GM18868 (cell line): Measurements from ENCODE around the gene ZNF778.
"Not testable (repeated sequence)": the region's sequence is repeated elsewhere in the genome, so short reads cannot be mapped to it uniquely, and the experiment has no call there.

Experiments
- ATAC-seq: cut with Tn5 transposase; IDR thresholded peaks from one replicate; pipeline ENCODE4 v1.9.1; 2021; ENCODE audit warnings: mild to moderate bottlenecking, moderate library complexity; ENCODE audit not compliant: unreplicated experiment

ZNF778 gene

DNA sequence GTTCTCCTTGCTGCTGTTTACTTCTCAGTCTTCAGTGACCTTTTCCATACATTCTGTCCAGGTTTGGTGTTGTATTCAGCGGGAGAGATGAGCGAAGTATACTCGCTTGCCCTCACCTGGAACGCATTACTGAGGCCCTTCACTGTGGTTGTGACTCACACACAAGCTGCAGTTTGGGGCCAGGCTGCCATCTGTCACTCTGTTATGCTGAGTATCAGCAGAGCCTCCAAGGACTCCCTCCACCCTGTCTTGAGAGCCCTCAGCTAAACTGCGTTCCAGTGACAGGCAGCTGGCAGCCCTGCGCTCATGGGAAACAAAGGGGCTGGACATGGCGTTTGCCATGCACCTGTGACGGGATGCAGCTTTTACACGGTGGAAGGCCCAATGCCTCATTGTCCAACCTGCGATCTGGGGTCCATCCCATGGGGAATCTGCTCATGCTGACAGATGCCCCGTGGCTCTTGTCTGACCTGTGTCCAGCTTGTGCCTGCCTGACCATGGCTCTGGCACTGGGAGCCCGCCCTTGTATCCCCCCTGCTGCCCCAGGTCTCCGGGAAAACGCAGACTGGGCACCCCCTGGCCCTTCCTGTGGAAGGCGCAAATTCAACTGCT is 6.5 kb upstream of the ZNF778 start:
- ATAC-seq, result no peak

DNA sequence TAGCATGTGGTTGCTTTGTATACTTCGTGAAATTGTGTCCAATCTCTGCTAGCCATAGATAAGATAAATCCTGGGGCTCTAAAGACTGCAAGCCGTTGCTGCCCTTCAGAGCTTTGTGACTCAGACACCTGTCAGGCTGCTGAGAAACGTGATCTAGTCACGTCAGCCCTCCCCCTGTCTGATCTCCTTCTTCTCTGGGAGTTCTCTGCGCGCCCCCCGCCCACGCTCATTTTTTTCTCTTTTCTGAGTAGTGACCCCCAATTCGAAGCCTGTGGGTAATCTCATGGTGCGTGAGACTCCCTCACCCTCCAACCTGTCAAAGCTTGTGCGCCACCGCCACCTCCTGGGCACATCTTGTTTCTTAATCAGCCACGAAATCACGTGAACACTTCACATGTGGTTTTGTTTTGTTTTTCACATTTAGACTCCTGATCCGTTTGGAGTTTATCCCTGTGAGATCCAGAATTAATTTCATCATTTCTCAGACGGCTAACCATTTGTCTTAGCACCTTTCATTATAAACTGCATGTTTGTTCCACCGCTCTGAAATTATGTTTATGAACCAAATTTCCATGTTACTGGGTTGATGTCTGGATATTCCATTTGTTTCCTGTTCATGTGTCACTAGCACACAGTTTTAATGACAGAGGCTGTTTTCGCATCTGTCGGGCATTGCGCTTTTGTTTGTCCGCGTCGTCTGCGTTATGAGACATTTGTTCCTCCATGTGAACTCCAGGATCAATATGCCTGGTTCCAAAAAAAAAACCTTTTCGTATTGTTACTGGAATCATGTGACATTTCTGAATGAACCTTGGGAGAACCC is 977 bp upstream of the ZNF778 start:
- ATAC-seq, result no peak

GRCh38 chr16:89217138-89217387 is 440 bp upstream of the ZNF778 start:
- no peak for ATAC-seq

DNA sequence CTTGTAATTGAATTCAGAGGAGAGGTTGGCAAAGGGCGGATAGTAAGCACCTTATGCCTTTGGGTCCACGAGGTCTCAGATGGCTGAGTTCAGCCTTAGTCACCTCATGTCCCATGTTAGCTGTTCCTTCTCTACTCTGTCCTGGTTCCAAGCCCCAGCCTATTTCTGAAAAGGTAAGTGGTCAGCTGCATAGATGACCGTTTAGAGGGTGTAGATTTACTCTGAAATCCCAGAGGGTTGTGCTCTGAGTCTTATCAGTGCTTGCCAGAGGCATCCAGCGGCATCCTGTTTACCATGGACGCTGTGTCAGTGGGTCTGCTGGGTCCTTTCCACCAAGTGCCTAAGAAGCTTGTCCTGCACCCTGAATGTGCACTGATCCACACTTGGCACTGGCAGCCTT is 1.9 kb downstream of the ZNF778 start:
- ATAC-seq, result no peak

DNA sequence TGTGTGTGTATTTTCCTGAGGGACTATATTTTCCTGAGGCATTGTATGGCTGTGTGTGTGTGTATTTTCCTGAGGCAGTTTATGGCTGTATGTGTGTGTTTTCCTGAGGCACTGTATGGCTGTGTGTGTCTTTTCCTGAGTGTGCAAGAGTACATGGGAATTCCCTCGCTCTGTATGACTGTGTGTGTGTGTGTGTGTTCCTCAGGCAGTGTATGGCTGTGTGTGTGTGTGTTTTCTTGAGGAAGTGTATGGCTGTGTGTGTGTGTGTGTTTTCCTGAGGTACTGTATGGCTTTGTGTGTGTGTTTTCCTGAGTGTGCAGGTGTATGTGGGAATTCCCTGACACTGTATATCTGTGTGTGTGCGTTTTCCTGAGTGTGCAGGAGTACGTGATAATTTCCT is 4.1 kb downstream of the ZNF778 start:
- no peak for ATAC-seq

DNA sequence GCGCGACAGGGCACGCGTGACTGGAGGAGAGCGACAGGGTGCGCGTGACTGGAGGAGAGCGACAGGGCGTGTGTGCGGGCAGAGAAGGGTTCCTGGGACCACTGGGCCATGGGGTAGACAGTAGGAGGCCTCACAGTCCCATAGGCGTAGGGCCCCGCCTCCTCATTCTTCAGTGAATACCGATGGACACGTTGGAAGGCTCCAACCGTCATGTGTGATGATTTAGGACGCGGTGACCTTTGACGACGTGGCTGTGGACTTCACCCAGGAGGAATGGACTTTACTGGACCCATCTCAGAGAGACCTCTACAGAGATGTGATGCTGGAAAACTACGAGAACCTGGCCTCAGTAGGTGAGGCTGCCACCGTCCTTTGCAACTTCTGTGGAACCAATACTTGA is 5.4 kb downstream of the ZNF778 start:
- ATAC-seq, result no peak

- no peak for ATAC-seq
Observed at GRCh38 chr16:89224665-89225064, 7.2 kb downstream of the ZNF778 start.

DNA sequence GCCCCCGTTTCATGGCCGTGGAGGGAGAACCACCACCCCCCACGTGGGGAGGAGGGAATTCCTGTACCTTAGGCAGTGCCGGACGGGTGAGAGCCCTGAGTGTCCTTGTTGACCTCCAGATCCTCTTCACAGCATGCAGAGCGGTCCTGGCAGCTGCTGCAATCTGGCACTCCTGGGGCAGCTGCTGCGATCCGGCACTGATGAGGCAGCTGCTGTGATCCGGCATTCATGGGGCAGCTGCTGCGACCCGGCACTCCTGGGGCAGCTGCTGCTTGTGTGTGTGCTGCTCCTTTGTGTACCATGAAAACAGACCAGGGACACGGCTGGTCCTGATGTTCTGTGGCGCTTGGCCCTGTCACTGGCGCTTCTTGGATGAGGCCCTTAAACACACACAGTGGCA is 12.8 kb downstream of the ZNF778 start:
- ATAC-seq, result no peak

DNA sequence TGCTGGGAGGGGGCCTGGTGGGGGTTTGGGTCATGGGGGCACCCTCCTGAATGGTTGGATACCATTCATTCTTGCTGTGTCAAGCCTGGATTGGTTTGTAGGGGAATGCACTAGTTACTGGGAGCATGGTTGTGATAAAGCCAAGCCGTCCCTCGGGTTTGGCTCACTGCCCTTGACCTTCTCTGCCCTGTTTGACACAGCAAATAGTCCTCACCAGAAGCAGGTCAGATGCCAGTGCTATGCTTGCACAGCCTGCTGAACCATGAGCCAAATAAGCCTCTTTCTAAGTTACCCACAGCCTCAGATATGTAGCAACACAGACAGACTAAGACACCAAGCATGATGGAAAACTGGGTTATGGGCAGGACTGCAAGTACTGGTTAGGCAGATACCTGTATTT is 14.6 kb downstream of the ZNF778 start:
- no peak for ATAC-seq

GRCh38 chr16:89233678-89234490 is 16.4 kb downstream of the ZNF778 start:
- ATAC-seq, result no peak

DNA sequence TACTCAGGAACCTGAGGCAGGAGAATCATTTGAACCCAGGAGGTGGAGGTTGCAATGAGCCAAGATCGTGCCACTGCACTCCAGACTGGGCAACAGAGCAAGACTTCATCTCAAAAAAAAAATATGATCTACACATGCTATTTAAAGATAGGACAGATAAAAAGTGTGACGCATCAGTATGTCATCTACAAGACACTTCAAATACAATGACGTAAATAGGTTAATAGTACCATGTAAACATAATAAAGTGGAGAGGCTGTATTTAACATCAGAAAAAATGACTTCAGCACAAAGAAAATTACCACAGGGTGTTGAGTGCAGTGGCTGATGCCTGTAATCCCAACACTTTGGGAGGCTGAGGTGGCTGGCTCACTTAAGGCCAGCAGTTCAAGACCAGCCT is 20.2 kb downstream of the ZNF778 start:
- ATAC-seq, result no peak

DNA sequence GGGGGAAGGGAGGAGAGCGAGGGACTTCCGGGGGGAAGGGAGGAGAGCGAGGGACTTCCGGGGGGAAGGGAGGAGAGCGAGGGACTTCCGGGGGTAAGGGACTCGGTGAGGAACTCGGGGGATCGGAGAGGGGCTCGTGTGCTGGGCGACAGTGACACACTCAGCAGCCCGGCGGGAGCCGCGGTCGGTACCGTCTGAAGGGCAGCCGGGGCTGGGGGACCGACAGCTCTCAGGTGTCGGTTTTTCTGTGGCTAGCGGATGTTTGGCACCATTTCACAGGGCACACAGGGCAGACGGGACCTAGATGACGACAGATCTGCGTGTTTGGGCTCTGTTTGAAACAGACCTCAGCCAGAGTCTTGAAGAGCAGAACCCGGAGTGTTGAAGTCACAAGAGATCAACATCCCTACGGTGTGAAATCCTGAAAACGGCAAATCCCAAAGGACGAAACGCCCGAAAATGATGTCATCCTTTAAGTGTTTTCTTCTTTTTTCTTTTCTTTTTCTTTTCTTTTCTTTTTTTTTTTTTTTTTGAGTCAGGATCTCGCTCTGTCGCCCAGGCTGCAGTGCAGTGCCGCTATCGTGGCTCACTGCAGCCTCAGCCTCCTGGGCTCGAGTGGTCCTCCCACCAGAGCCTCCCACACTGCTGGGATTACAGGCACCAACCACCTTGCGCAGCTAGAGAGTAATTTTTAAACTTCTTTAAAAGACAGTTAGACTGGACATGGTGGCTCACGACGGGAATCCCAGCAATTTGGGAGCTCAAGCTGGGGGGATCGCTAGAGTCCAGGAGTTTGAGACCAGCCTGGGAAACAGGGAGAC is 23.9 kb downstream of the ZNF778 start:
- ATAC-seq, result peak; percentile 64

- no peak for ATAC-seq
Observed at GRCh38 chr16:89242795-89243200, 25.3 kb downstream of the ZNF778 start.

GRCh38 chr16:89243664-89244063 is 26.2 kb downstream of the ZNF778 start:
- no peak for ATAC-seq

GRCh38 chr16:89244264-89244663 is 26.8 kb downstream of the ZNF778 start:
- not testable (repeated sequence) for ATAC-seq

DNA sequence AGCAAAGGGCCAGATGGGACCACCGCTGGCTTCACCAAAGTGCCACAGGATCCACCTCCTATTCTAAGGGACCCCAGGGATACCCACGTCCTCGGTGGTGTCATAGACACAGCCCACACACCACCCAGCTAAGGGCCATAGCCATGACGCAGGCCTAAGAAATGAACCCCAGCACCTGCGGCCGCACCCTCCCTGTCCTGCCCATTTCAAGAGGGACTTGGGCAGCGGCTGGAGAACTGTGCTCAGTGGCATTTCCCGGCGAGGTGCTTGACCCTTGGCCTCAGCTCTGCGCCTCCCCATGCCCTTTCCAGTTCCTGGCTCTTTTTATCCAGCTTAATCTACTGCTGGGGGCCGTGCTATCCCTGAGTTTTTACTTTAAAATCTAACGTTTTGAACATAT is 27.3 kb downstream of the ZNF778 start:
- ATAC-seq, result no peak

DNA sequence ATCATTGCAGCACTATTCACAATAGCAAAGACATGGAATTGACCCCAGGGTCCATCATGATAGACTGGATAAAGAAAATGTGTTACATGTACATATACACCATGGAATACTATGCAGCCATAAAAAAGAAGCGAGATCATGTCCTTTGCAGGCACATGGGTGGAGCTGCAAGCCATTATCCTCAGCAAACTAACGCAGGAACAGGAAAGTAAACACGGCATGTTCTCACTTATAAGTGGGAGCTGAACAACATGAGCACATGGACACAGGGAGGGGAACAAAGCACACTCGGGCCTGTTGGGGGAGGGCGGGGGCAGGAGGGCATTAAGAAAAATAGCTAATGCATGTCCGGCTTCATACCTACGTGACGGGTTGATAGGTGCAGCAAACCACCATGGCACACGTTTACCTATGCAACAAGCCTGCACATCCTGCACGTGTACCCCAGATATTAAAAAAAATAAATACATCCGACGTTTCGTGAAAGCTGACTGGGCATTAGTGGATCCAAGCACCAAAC is 28.9 kb downstream of the ZNF778 start:
- ATAC-seq, result no peak

DNA sequence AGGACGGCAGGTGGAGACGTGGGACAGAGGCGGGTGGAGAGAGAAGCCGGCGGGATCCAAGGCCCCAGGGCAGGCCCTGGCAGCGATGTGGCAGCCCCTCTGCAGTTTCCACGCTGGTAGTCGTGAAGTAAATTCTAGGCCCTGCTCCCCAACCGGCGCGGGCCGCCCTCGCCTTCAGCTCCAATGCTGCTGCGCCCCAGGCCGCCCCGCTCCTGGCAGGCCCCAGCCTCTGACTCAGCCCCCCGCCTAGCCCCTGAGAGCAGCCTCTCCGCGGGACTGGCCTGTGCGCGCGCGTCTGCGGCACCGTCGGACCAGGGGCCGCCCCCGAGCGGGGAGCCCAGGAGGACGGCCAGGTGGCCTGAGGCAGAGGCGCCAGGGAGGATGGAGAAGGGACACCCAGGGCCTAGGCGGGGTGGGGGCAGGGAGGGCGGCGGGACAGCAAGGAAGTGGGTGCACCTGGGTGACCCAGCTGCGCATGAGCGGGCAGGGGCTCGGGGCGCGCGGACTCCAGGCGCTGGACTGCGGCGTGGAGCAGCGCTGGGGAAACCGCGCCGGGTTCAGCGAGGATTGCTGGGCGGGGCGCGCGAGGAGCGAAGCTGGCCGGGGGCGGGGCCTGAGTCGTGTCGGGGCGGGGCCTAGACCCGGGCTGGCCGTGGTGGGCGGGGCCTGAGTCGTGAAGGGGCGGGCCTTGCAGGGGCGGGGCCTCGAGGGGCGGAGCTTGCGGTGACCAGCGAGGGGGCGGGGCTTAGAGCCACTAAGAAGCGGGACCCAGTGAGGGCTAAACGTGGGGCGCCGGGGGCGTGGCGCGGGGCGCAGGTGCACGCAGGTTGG is 29.6 kb downstream of the ZNF778 start:
- no peak for ATAC-seq

DNA sequence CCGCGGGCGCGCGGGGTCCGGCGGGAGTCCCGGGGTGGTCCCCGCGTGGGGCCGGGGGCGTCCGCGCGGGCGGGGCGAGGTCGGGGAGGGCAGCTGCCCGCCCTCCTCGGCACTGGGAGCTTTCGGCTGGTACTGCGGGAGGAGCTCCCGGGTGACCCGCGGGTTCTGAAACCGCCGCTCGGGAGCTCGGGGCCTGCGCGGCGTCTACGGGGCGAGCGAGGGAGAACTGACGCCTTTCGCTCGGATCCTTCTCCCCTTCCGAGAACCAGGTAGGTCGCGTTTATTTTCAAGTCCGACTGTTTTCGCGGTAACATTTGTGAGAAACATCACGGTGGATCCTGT is 30.2 kb downstream of the ZNF778 start:
- not testable (repeated sequence) for ATAC-seq
